ENCODE measurements around the gene OSBP2. TPM values are rescaled to one million over a fixed set of nuclear protein-coding genes. Genes with fewer than 3 reads are reported as not detected.

OSBP2 gene
- total and polyA plus RNA-seq, 9 donors = 1.3 to 5.1 (median 1.4) TPM

DNA sequence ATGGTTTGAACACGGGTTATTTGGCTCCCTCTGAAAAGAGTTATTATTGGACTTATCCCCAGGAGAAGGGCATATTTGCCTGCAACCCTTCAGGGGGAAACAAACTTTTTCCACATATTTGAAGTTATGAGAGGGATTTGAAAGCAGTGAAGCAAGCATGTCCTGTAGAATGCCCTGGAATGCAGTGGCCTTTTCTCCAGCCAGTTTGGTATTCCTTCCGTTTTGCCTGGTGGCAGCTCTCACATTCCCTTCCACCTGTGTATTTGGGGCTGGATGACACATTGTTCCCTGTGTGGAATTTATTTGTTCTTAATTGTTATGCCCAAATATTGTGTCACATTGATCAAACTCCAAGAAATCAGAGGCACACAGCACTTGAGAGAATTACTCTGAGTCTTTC is 59.0 kb downstream of the OSBP2 start:
- no peak overlapping the region for H3K27ac ChIP-seq
- intact Hi-C loops (cut with DNase I) = loop anchor here in 2 of 4 donors (10.0 kb wide), 2 partner anchors 119 to 129 kb away; partner anchors contain the start of gene SLC35E4 (in 1 of the 2)
- DNase-seq = no peak
- H3K4me3 ChIP-seq = no peak overlapping the region
- H3K27me3 ChIP-seq = no peaks in the 10 kb centered on the region
- WGBS, 3 donors = 49 to 63% (median 53%) methylated on average over 2 of the region's 2 CpGs
- no peaks in the 10 kb centered on the region for H3K4me1 ChIP-seq (ENCODE audit: insufficient read depth)
- no peaks in the 10 kb centered on the region for H3K9me3 ChIP-seq
- no peaks in the 10 kb centered on the region for H3K36me3 ChIP-seq
- TF ChIP-seq POLR2A (IDR thresholded peaks at IDR 0.05) (no peak), EP300 (IDR thresholded peaks at IDR 0.05) (no peak)
- TF ChIP-seq, protein P1, sequence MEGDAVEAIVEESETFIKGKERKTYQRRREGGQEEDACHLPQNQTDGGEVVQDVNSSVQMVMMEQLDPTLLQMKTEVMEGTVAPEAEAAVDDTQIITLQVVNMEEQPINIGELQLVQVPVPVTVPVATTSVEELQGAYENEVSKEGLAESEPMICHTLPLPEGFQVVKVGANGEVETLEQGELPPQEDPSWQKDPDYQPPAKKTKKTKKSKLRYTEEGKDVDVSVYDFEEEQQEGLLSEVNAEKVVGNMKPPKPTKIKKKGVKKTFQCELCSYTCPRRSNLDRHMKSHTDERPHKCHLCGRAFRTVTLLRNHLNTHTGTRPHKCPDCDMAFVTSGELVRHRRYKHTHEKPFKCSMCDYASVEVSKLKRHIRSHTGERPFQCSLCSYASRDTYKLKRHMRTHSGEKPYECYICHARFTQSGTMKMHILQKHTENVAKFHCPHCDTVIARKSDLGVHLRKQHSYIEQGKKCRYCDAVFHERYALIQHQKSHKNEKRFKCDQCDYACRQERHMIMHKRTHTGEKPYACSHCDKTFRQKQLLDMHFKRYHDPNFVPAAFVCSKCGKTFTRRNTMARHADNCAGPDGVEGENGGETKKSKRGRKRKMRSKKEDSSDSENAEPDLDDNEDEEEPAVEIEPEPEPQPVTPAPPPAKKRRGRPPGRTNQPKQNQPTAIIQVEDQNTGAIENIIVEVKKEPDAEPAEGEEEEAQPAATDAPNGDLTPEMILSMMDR (IDR thresholded peaks at IDR 0.05) = no peak

DNA sequence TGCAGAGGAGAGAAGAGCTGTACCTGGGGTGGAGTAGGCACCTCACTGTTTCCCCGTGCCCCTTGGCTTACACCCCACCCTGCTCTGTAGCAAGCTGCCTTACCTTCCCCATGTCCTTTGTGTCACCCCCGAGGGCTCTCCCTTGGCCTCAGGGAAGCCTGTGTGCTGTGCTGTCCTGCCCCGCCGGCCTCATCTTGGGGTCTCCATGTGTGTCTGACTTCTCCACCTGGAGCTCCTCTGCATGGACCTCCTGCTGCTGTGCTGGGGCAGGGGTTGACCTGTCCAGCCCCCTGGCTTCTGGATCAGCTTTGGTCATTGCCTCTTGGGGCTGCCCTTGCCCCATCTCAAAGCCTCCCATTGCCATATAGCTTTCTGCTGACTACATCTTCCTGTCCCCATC is 59.8 kb downstream of the OSBP2 start:
- H3K9me3 ChIP-seq = no peaks in the 10 kb centered on the region
- no peak for DNase-seq
- no peak overlapping the region for H3K4me3 ChIP-seq
- no peak for TF ChIP-seq POLR2A (IDR thresholded peaks at IDR 0.05)
- TF ChIP-seq, protein P1 (IDR thresholded peaks at IDR 0.05) = no peak
- no peak for TF ChIP-seq EP300 (IDR thresholded peaks at IDR 0.05)
- no peaks in the 10 kb centered on the region for H3K36me3 ChIP-seq
- 89 to 96% (median 94%) methylated on average over 4 of the region's 4 CpGs for WGBS, 3 donors
- H3K27me3 ChIP-seq = no peaks in the 10 kb centered on the region
- no peaks in the 10 kb centered on the region for H3K4me1 ChIP-seq (ENCODE audit: insufficient read depth)
- intact Hi-C loops (cut with DNase I) = loop anchor here in 2 of 4 donors (10.0 kb wide), 2 partner anchors 120 to 130 kb away; partner anchors contain the start of gene SLC35E4 (in 1 of the 2)
- H3K27ac ChIP-seq = no peak overlapping the region

DNA sequence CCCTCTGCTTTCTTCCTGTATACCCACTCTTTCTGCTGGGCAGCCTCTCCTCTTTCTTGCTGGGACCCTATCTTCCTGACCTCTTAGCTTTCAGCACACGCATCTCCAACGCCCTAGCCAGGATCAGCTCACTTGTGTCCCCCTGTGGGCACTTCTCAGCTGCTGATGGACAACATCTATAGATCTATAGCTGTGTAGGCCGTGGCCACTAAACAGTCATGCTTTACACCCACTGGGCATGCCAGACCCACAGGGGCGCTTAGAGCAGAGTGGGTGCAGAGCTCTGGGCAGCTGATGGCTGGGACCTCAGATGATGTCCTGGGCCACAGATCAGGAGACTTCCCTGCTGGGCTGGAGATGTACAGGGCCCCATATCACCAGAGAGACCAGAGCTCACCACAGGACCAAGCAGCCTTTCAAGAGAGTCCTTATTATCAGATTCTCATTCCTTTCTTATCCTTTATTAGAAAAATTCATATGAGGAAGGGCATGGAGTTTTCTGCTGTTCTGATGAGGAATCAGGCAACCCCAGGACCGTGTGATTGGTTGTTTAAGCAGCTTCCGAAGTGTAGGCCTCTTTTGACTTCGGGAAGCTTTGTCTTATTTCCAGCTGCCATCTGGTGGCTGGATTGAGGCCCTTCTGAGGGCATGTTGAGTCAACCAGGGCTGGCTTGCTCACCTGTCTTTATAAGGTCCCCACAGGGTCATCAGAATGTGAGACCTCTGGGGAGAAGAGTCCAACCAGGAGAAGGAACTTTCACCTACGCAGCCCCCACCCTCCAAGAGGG is 60.5 kb downstream of the OSBP2 start:
- no peak overlapping the region for H3K4me3 ChIP-seq
- no peaks in the 10 kb centered on the region for H3K4me1 ChIP-seq (ENCODE audit: insufficient read depth)
- no peaks in the 10 kb centered on the region for H3K36me3 ChIP-seq
- H3K27me3 ChIP-seq = no peaks in the 10 kb centered on the region
- intact Hi-C loops (cut with DNase I) = loop anchor here in 2 of 4 donors (10.0 kb wide), 2 partner anchors 120 to 130 kb away; partner anchors contain the start of gene SLC35E4 (in 1 of the 2)
- no peaks in the 10 kb centered on the region for H3K9me3 ChIP-seq
- TF ChIP-seq EP300 (IDR thresholded peaks at IDR 0.05) = no peak
- no peak for TF ChIP-seq POLR2A (IDR thresholded peaks at IDR 0.05)
- TF ChIP-seq, protein P1 (IDR thresholded peaks at IDR 0.05) = peak in 1 of 3 donors; percentile 19
- peak in 4 of 5 donors; percentile 19 to 48 (median 32) for DNase-seq
- WGBS, 3 donors = 53 to 60% (median 55%) methylated on average over 8 of the region's 8 CpGs
- no peak overlapping the region for H3K27ac ChIP-seq

DNA sequence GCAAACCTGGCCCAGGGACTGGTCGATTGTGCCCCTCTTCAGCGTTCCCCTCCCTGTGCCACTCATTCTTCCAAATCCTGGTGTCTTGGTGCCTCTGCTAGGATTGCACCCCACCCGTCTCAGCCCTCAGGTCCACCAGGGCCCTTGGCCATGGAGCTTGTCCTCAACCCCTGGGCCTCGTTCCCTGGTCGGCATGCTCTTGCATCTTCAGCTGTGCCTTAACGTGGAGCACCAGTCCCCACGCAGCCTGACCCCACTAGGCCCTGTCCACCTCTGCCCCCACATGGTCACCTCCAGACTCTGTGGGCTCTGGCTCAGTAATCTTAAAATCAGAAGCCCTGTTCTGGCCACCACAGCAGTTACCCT is 61.1 kb downstream of the OSBP2 start:
- Histone ChIP-seq H3K4me1 (ENCODE audit: insufficient read depth) (no peaks in the 10 kb centered on the region), H3K27ac (no peak overlapping the region), H3K9me3 (no peaks in the 10 kb centered on the region), H3K27me3 (no peaks in the 10 kb centered on the region), H3K36me3 (no peaks in the 10 kb centered on the region), H3K4me3 (no peak overlapping the region)
- DNase-seq = no peak
- intact Hi-C loops (cut with DNase I) = loop anchor here in 2 of 4 donors (10.0 kb wide), 2 partner anchors 121 to 131 kb away; partner anchors contain the start of gene SLC35E4 (in 1 of the 2)
- 85 to 89% (median 88%) methylated on average over 7 of the region's 7 CpGs for WGBS, 3 donors
- TF ChIP-seq EP300 (IDR thresholded peaks at IDR 0.05) = no peak
- TF ChIP-seq, protein P1 (IDR thresholded peaks at IDR 0.05) = no peak
- TF ChIP-seq POLR2A (IDR thresholded peaks at IDR 0.05) = no peak
